Endodermal cell (in vitro differentiated cells): ENCODE results near the gene CST9L. TPM values are rescaled to one million over a fixed set of nuclear protein-coding genes. Genes with fewer than 3 reads are reported as not detected.

Experiments used
- DNase-seq: peaks from one replicate; pipeline ENCODE4 v3.0.0-alpha.2; 2017
- H3K27ac ChIP-seq: 2 replicates; pipeline ENCODE4 v1.5.1; 2013; ENCODE audit warnings: mild to moderate bottlenecking, low read depth, low read length, moderate library complexity
- H3K27me3 ChIP-seq: 2 replicates; pipeline ENCODE4 v1.6.1; 2013; ENCODE audit warnings: mild to moderate bottlenecking, low read length, moderate library complexity; ENCODE audit not compliant: insufficient read depth, control insufficient read depth, poor library complexity, severe bottlenecking
- H3K36me3 ChIP-seq: 2 replicates; pipeline ENCODE4 v1.7.0; 2013; ENCODE audit warnings: mild to moderate bottlenecking, low read length, moderate library complexity; ENCODE audit not compliant: control insufficient read depth, insufficient read depth
- H3K4me1 ChIP-seq: one replicate; pipeline ENCODE4 v1.7.0; 2013; ENCODE audit warnings: low read length; ENCODE audit not compliant: control insufficient read depth, insufficient read depth
- H3K4me3 ChIP-seq: 2 replicates; pipeline ENCODE4 v1.5.1; 2013; ENCODE audit warnings: mild to moderate bottlenecking, low read length, moderate library complexity
- H3K9ac ChIP-seq: 2 replicates; pipeline ENCODE4 v1.6.1; 2013; ENCODE audit warnings: mild to moderate bottlenecking, low read length, moderate library complexity; ENCODE audit not compliant: poor library complexity, severe bottlenecking; ENCODE audit errors: extremely low read depth
- H3K9me3 ChIP-seq: 2 replicates; pipeline ENCODE4 v1.6.1; 2013; ENCODE audit warnings: mild to moderate bottlenecking, low read length, moderate library complexity; ENCODE audit not compliant: control insufficient read depth
- H3K27ac Mint-ChIP-seq: 2 replicates; pipeline ENCODE4 v1.8.0; 2020; ENCODE audit warnings: mixed read lengths
- H3K27me3 Mint-ChIP-seq: 2 replicates; pipeline ENCODE4 v1.8.0; 2021; ENCODE audit warnings: mild to moderate bottlenecking, mixed read lengths; ENCODE audit not compliant: insufficient read depth
- H3K36me3 Mint-ChIP-seq: 2 replicates; pipeline ENCODE4 v1.8.0; 2020; ENCODE audit warnings: low read depth, mixed read lengths
- H3K4me1 Mint-ChIP-seq: 2 replicates; pipeline ENCODE4 v1.8.0; 2020; ENCODE audit warnings: mixed read lengths
- H3K4me3 Mint-ChIP-seq: 2 replicates; pipeline ENCODE4 v1.8.0; 2020; ENCODE audit warnings: mild to moderate bottlenecking, moderate library complexity, mixed read lengths
- H3K9me3 Mint-ChIP-seq: 2 replicates; pipeline ENCODE4 v1.8.0; 2020; ENCODE audit warnings: mild to moderate bottlenecking, mixed read lengths
- WGBS, 2 experiments: methylation state at CpG; one replicate each; pipeline versions ENCODE4 v1.1.5 to v1.1.7; 2013; ENCODE audit warnings: missing lambda C conversion rate in 2 of 2, mixed read lengths in 1 of 2; ENCODE audit not compliant: insufficient coverage in 1 of 2, insufficient read length in 1 of 2; 5-methylcytosine and 5-hydroxymethylcytosine counted together
- total RNA-seq, 2 donors: library from RNA; stranded (reverse); fragmentation: NEBNext Ultra II Directional in 1 of 2; extraction: Animal tissue kit (Norgen Biotek cat#: 25700) in 1 of 2; gene quantifications; 2 replicates in 1 of 2; 3 replicates in 1 of 2; pipeline ENCODE4 v1.2.1, GENCODE V29; 2021
- TF ChIP-seq, protein P1 (sequence below): fragments of 200-600 bp; sonication (generic); conservative IDR thresholded peaks from 2 replicates; pipeline ENCODE4 v1.5.0; 2021; ENCODE audit warnings: antibody characterized with exemption, mild to moderate bottlenecking

Gene CST9L
- total RNA-seq, 2 donors from 2014 or later: not detected

DNA sequence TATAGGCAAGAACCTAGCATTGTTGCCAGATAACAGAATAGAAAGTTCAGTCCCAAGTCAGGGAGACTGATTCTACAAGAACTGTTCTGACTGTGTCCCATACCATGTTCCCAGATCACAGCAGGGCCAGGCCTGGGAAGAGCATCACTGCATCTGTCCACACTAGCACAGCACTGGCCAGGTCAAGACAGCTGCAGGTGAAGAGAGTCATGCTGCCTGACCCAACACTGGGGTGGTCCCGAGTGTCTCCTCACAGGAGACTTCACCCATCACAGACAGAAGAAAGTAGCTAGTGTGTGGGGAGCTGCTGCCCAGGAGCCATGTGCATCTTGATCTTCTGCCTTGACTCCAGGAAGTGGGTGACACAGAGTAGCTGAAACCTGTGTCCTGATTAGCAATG lies 1.3 kb upstream of the CST9L start:
- no peak overlapping the region for H3K4me3 Mint-ChIP-seq
- H3K27ac ChIP-seq: no peak overlapping the region
- no peak overlapping the region for H3K4me3 ChIP-seq
- H3K27me3 Mint-ChIP-seq: peaks cover 6% of the 10 kb centered on the region
- peaks cover 6% of the 10 kb centered on the region for H3K9me3 Mint-ChIP-seq
- H3K9me3 ChIP-seq: no peaks in the 10 kb centered on the region
- H3K27me3 ChIP-seq: no peaks in the 10 kb centered on the region
- no peaks in the 10 kb centered on the region for H3K36me3 ChIP-seq
- H3K27ac Mint-ChIP-seq: no peak overlapping the region
- 91% methylated on average over 1 of the region's 1 CpG; no CpG with 5 or more reads in 1 of the 2 experiments for WGBS, 2 experiments
- TF ChIP-seq, protein P1, sequence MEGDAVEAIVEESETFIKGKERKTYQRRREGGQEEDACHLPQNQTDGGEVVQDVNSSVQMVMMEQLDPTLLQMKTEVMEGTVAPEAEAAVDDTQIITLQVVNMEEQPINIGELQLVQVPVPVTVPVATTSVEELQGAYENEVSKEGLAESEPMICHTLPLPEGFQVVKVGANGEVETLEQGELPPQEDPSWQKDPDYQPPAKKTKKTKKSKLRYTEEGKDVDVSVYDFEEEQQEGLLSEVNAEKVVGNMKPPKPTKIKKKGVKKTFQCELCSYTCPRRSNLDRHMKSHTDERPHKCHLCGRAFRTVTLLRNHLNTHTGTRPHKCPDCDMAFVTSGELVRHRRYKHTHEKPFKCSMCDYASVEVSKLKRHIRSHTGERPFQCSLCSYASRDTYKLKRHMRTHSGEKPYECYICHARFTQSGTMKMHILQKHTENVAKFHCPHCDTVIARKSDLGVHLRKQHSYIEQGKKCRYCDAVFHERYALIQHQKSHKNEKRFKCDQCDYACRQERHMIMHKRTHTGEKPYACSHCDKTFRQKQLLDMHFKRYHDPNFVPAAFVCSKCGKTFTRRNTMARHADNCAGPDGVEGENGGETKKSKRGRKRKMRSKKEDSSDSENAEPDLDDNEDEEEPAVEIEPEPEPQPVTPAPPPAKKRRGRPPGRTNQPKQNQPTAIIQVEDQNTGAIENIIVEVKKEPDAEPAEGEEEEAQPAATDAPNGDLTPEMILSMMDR: no peak
- no peak overlapping the region for H3K9ac ChIP-seq
- H3K4me1 Mint-ChIP-seq: peaks cover 11% of the 10 kb centered on the region
- H3K36me3 Mint-ChIP-seq: no peaks in the 10 kb centered on the region
- DNase-seq: no peak
- peaks cover 6% of the 10 kb centered on the region for H3K4me1 ChIP-seq

DNA sequence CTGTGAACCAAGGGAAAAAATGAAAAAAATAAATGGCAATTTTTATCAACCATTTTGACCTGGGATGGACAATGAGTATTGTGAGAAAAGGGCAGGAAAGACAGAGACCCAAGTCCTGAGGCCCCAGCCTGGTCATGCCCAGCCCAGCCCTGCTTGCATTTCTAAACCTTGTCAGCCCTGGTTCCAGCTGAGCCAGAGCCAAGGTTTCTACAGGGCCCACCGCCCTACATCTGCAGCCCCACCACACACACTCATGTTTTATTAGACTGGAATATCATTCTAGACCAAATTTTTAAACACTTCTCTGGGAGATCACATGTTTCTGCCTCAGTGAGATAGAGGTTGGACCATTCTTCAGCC lies 667 bp upstream of the CST9L start:
- TF ChIP-seq, protein P1: no peak
- H3K9me3 ChIP-seq: no peaks in the 10 kb centered on the region
- H3K4me1 ChIP-seq: peaks cover 6% of the 10 kb centered on the region
- no peaks in the 10 kb centered on the region for H3K36me3 Mint-ChIP-seq
- H3K4me3 Mint-ChIP-seq: no peak overlapping the region
- no peak overlapping the region for H3K9ac ChIP-seq
- peak; percentile 20 for DNase-seq
- H3K9me3 Mint-ChIP-seq: peaks cover 2% of the 10 kb centered on the region
- 100% methylated on average over 1 of the region's 1 CpG; no CpG with 5 or more reads in 1 of the 2 experiments for WGBS, 2 experiments
- H3K4me1 Mint-ChIP-seq: peaks cover 11% of the 10 kb centered on the region
- peaks cover 6% of the 10 kb centered on the region for H3K27me3 Mint-ChIP-seq
- no peaks in the 10 kb centered on the region for H3K36me3 ChIP-seq
- no peak overlapping the region for H3K27ac Mint-ChIP-seq
- H3K27me3 ChIP-seq: no peaks in the 10 kb centered on the region
- H3K4me3 ChIP-seq: no peak overlapping the region
- no peak overlapping the region for H3K27ac ChIP-seq

DNA sequence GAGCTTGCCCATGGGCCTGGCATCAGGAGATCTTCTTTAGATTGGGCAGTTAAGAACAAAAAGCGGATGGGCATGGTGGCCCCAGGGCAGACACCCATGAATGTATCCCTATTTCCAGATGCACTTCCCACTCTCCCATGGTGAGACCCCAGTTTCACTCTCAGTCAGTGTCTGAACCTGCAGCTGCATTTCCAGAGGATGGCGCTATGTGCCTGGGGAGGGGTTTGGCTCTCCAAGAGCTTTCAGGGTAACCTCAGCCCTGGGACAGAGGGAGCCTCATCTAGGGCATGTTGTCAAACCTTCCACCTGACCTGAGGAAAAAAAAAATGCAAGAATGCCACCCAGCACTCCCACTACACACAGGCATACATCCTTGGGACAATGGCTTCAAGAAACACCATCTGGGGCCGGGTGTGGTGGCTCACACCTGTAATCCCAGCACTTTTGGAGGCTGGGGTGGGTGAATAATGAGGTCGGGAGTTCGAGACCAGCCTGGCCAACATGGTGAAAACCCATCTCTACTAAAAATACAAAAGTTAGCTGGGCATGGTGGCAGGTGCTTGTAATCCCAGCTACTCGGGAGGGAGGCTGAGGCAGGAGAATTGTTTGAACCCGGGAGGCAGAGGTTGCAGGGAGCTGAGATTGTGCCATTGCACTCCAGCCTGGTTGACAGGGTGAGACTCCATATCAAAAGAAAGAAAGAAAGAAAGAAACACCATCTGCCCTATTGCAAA lies 1.9 kb downstream of the CST9L start:
- H3K4me1 Mint-ChIP-seq: peaks cover 11% of the 10 kb centered on the region
- Histone ChIP-seq H3K36me3 (no peaks in the 10 kb centered on the region), H3K9me3 (peaks cover 17% of the 10 kb centered on the region), H3K4me3 (no peak overlapping the region), H3K27ac (no peak overlapping the region), H3K9ac (no peak overlapping the region), H3K4me1 (peaks cover 6% of the 10 kb centered on the region), H3K27me3 (no peaks in the 10 kb centered on the region)
- H3K36me3 Mint-ChIP-seq: no peaks in the 10 kb centered on the region
- 96 to 100% methylated on average over 3 to 7 of the region's 7 CpGs for WGBS, 2 experiments
- peak; percentile 32 for DNase-seq
- H3K27me3 Mint-ChIP-seq: peaks cover 6% of the 10 kb centered on the region
- no peak overlapping the region for H3K4me3 Mint-ChIP-seq
- no peak overlapping the region for H3K27ac Mint-ChIP-seq
- TF ChIP-seq, protein P1: peak; percentile 45
- H3K9me3 Mint-ChIP-seq: peaks cover 18% of the 10 kb centered on the region
